ENCODE data around the gene ZDHHC1.

Gene ZDHHC1

GRCh38 chr16:67443265-67443664 is 27.0 kb upstream of the ZDHHC1 start:
- Histone ChIP-seq H3K9ac (no peak overlapping the region), H3K27me3 (ENCODE audit: control insufficient read depth, insufficient read depth, low read length) (no peaks in the 10 kb centered on the region), H3K79me2 (peaks cover 8% of the 10 kb centered on the region), H3K4me2 (ENCODE audit: low read length) (peak overlapping the region; percentile 31), H3K27ac (no peak overlapping the region), H3K9me3 (ENCODE audit: control insufficient read depth, low read length) (no peaks in the 10 kb centered on the region), H3K36me3 (ENCODE audit: control insufficient read depth, insufficient read depth, low read length) (no peaks in the 10 kb centered on the region), H3K4me3 (ENCODE audit: low read depth, low read length) (no peak overlapping the region), H2AFZ (no peak overlapping the region), H3K4me1 (peaks cover 41% of the 10 kb centered on the region)
- no peak for TF ChIP-seq CTCF (IDR thresholded peaks at IDR 0.05)

- no peak for TF ChIP-seq CTCF (IDR thresholded peaks at IDR 0.05)
- no peak overlapping the region for H3K4me3 ChIP-seq (ENCODE audit: low read depth, low read length)
- H3K4me1 ChIP-seq: peaks cover 41% of the 10 kb centered on the region
- no peak overlapping the region for H3K27ac ChIP-seq
- peaks cover 5% of the 10 kb centered on the region for H3K79me2 ChIP-seq
- peak overlapping the region; percentile 31 for H3K4me2 ChIP-seq (ENCODE audit: low read length)
- H2AFZ ChIP-seq: no peak overlapping the region
- no peaks in the 10 kb centered on the region for H3K9me3 ChIP-seq (ENCODE audit: control insufficient read depth, low read length)
- no peaks in the 10 kb centered on the region for H3K27me3 ChIP-seq (ENCODE audit: control insufficient read depth, insufficient read depth, low read length)
- no peak overlapping the region for H3K9ac ChIP-seq
- H3K36me3 ChIP-seq (ENCODE audit: control insufficient read depth, insufficient read depth, low read length): no peaks in the 10 kb centered on the region
These were observed 26.4 kb upstream of the ZDHHC1 start for GRCh38 chr16:67442581-67443255.

GRCh38 chr16:67441907-67442306 is 25.6 kb upstream of the ZDHHC1 start:
- Histone ChIP-seq H3K27ac (no peak overlapping the region), H3K4me2 (ENCODE audit: low read length) (peak overlapping the region; percentile 5), H3K9me3 (ENCODE audit: control insufficient read depth, low read length) (no peaks in the 10 kb centered on the region), H3K27me3 (ENCODE audit: control insufficient read depth, insufficient read depth, low read length) (no peaks in the 10 kb centered on the region), H3K9ac (no peak overlapping the region), H3K79me2 (no peaks in the 10 kb centered on the region), H2AFZ (no peak overlapping the region), H3K4me3 (ENCODE audit: low read depth, low read length) (no peak overlapping the region), H3K4me1 (peaks cover 36% of the 10 kb centered on the region), H3K36me3 (ENCODE audit: control insufficient read depth, insufficient read depth, low read length) (no peaks in the 10 kb centered on the region)
- no peak for TF ChIP-seq CTCF (IDR thresholded peaks at IDR 0.05)

- no peak for TF ChIP-seq CTCF (IDR thresholded peaks at IDR 0.05)
- no peak overlapping the region for H3K9ac ChIP-seq
- H3K36me3 ChIP-seq (ENCODE audit: control insufficient read depth, insufficient read depth, low read length): no peaks in the 10 kb centered on the region
These were observed 25.0 kb upstream of the ZDHHC1 start for GRCh38 chr16:67441271-67441753.

More at GRCh38 chr16:67441271-67441753, 25.0 kb upstream of the ZDHHC1 start:
- H3K9me3 ChIP-seq (ENCODE audit: control insufficient read depth, low read length): no peaks in the 10 kb centered on the region
- no peak overlapping the region for H3K27ac ChIP-seq
- H2AFZ ChIP-seq: no peak overlapping the region
- peak overlapping the region; percentile 3 for H3K4me2 ChIP-seq (ENCODE audit: low read length)
- H3K27me3 ChIP-seq (ENCODE audit: control insufficient read depth, insufficient read depth, low read length): no peaks in the 10 kb centered on the region
- H3K4me3 ChIP-seq (ENCODE audit: low read depth, low read length): no peak overlapping the region
- H3K79me2 ChIP-seq: no peaks in the 10 kb centered on the region
- H3K4me1 ChIP-seq: peaks cover 30% of the 10 kb centered on the region

Data from parathyroid adenoma (tissue), 2 donors.